ENCODE data around the gene SCYGR2.

SCYGR2 gene

GRCh38 chr2:227613272-227613660 lies 14.6 kb downstream of the SCYGR2 start:
- DNase-seq, result no peak

GRCh38 chr2:227614246-227614645 lies 15.6 kb downstream of the SCYGR2 start:
- DNase-seq, result no peak

- DNase-seq, result no peak
These were observed 16.0 kb downstream of the SCYGR2 start, which contains the start of gene SCYGR3 for GRCh38 chr2:227614740-227615139. TSS of gene SCYGR3 (minus strand) at chr2:227614840. CDS start at chr2:227614840, 0 bp downstream.

GRCh38 chr2:227615181-227615580 lies 16.5 kb downstream of the SCYGR2 start:
- DNase-seq, result no peak

GRCh38 chr2:227615906-227616305 lies 17.2 kb downstream of the SCYGR2 start:
- DNase-seq, result no peak

GRCh38 chr2:227616631-227617030 lies 17.9 kb downstream of the SCYGR2 start:
- no peak for DNase-seq

GRCh38 chr2:227617316-227618230 lies 18.9 kb downstream of the SCYGR2 start, which contains the start of gene SCYGR4:
TSS of gene SCYGR4 (plus strand) at chr2:227617498. CDS start at chr2:227617498, 0 bp downstream.
- no peak for DNase-seq

- DNase-seq, result no peak
These were observed 24.5 kb downstream of the SCYGR2 start for GRCh38 chr2:227623226-227623625.

GRCh38 chr2:227625420-227625819 lies 26.7 kb downstream of the SCYGR2 start:
- no peak for DNase-seq

GRCh38 chr2:227626580-227627151 lies 28.0 kb downstream of the SCYGR2 start:
- DNase-seq, result no peak

GRCh38 chr2:227627769-227628168 lies 29.1 kb downstream of the SCYGR2 start:
- DNase-seq, result no peak

- DNase-seq, result no peak
These were observed 30.7 kb downstream of the SCYGR2 start for GRCh38 chr2:227629435-227629834.

GRCh38 chr2:227630322-227630721 lies 31.6 kb downstream of the SCYGR2 start:
- DNase-seq, result no peak

GRCh38 chr2:227632827-227633226 lies 34.1 kb downstream of the SCYGR2 start:
- no peak for DNase-seq

GRCh38 chr2:227634201-227634600 lies 35.5 kb downstream of the SCYGR2 start:
- DNase-seq, result no peak

- no peak for DNase-seq
These were observed 44.0 kb downstream of the SCYGR2 start for GRCh38 chr2:227642656-227643055.

- no peak for DNase-seq
These were observed 45.4 kb downstream of the SCYGR2 start for GRCh38 chr2:227643990-227644551.

Measured in NCI-H1930 (cell line).